ENCODE results near the gene GSK3B.
"Not testable (repeated sequence)": the region's sequence is repeated elsewhere in the genome, so short reads cannot be mapped to it uniquely, and the experiment has no call there.

The GSK3B gene

DNA sequence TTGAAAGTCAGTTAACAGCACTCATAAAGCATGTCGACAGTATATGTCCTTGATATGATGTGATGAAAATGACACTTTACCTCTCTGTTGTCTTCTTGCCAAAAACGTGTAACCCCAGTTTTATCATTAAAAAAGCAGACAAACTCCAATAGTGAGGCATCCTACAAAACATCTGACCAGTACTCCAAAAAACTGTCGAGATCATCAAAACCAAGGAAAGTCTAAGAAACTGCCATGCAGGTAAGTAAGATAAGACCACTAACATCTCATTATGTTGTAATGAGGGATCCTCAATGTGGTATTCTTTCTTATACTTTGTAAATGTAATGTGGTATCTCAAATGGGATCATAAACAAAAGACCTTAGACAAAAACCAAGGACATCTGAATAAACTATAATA, 160.0 kb downstream of the GSK3B start:
- no peak for DNase-seq (ENCODE audit: low read depth)

DNA sequence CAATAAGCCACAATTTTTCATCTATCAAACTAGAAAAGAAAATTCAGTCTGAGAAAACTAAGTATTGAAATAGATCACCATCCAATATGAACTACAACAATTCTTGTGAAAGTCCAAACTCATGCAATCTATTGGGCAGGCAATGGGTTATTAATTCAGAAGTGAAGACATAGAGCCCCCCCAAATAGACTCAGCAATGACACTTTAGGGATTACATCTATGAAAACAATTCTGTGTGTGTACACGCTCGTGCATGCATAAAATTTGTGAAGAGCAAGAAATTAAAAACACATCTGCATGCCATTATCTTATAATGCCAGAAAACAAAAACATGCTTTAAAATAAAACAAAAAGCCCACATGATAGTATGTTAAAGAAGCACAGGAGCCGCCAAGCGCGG, 161.0 kb downstream of the GSK3B start:
- DNase-seq (ENCODE audit: low read depth), result no peak

DNA sequence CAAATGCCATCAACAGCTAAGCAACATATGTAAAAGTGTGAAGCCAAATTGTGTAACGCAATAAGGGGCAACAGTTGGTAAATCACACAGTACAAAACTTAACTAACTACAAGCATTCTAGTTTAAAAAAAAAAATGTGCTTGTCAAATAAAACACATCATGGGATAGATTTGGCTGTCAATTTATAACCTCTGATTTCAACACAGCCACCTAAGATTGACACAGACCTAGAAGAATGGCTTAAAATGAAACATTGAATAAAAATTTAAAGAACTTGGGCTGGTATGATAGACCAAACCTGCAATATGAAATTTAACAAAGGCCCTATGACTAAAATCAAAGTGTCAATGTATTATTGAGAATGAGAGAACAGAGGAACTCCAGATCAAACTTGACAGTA, 164.0 kb downstream of the GSK3B start:
- no peak for DNase-seq (ENCODE audit: low read depth)

DNA sequence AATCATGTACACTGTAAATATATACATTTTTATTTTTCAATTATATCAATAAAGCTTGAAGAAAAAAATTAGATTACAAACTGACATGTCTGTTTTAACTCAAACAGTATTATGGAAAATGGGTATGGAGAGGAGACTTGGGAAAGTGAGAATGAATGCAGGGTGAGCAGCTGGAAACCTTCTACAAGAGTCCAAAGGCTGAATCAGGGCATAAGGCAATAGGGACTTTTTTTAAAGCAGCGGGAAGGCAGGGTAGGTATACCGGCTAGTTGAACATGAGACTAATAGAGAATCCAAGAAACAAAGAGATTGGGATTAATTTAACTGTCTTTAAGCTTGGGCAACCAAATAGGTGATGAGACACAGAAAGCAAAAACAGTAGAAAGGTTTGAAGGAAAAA, 167.1 kb downstream of the GSK3B start:
- DNase-seq (ENCODE audit: low read depth), result no peak

DNA sequence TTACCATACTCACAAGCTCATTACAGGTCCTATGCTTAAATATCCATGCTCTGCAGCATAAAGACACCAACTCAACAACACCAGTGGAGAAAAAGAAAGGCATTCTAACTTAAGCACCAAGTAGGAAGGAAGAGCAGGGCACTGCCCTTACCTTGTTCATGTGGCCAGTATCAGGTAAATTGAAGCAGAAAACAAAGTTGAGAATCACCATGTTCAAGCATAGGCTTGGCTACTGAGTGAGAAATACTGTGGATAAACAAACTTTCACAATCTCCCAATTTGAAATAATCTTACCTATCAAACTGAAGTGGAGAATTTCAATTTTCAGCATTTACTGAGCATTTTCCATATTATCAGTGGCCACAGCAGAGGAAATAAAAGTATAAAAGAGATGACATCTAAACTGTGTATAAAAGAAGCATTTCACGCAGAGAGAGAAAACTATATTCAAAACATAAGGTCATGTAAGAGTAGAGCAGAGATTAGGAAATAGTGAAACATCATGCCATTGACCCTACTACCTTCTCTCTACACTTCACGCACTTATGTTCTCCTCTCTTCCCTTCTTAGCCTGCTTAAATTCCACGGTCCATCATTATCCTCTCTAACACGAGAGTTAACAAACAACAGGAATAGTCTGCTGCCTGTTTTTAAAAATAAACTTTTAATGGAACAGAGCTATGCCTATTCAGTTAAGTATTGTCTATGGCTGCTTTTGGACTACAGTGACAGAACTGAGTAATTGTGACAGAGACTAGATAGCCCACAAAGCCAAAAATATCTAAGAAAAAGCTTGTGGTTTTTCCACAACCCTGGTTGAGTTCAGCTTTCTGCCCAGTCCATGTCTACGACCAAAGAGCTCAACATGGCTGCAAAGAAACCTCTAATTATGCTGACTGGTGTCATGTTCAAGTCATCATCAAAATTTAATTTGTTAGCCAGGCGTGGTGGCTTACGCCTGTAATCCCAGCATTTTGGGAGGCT, 169.8 kb downstream of the GSK3B start:
- no peak for DNase-seq (ENCODE audit: low read depth)

DNA sequence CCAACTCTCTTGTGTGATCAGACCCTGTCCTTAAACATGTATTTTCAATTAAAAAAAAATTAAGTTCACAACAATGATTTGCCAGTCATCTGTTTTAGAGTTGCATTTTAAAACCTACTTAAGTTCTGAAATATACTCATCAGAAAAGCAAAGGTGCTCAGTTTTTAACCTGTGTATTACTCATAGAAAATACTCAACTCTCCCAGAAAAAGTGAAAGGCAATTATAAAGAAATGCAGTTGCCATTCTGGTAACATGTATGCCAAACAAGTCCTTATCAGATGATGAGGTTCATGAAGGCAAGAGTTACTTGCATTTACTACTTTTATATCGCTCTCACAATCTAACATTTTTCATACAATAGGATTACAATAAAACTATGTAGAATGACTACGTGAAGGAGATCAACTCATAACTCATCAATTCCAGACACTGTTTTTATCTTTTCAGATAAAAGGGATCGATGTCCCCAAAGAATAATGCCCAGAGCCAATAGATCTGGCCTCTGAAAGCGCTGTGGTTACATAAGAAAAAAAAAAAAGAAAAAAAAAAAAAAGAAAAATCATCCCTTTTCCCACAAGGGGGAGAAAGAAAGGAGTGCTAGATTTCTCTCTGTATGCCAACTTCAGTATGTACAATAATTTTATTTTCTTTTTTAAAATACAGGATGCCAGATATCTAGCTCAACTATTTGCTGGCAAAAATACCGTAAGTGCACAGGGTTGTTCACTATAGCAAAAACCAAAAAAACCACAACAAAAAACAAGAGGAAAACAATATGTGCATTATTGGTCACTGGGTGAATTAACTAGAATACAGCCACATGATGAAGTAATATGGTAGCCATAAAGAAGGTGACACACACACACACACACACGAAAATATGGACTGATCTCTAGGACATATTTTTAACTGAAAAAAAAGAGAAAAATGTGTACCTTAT, 175.0 kb downstream of the GSK3B start:
- DNase-seq (ENCODE audit: low read depth), result no peak

DNA sequence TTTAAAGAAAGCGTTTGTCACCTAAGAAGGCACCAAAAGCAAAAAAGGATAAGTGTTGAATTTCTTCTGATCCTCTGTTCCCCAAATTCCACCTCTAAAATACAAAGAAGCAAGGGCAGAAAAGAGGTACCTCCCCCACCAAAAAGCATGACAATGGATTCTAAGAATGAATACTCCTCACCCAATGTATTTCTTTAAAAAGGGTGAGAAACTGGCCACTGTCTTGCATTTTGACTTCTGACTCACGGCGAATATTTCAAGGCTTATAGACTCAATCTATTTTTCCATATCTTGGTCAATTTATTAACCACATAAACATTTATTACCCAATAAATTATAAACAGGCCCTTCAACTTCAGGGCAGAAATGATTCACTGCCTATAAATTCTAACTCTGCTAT, 181.2 kb downstream of the GSK3B start:
- DNase-seq (ENCODE audit: low read depth), result peak; percentile 78

DNA sequence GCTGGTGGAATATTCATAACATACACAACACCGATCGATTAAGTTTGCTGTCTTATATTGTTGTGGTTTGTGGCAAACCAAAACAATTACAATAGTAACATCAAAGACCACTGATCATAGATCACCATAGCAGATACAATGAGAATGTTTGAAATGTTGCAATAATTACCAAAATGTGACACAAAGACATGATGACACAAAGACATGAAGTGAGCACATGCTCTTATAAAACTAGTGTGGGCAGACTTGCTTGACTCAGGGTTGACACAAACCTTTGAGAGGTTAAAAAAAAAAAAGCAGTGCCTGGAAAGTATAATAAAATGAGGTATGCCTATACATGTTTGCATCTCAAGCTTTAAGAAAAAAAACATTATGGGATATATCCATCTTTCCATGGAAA, 182.0 kb downstream of the GSK3B start:
- no peak for DNase-seq (ENCODE audit: low read depth)

DNA sequence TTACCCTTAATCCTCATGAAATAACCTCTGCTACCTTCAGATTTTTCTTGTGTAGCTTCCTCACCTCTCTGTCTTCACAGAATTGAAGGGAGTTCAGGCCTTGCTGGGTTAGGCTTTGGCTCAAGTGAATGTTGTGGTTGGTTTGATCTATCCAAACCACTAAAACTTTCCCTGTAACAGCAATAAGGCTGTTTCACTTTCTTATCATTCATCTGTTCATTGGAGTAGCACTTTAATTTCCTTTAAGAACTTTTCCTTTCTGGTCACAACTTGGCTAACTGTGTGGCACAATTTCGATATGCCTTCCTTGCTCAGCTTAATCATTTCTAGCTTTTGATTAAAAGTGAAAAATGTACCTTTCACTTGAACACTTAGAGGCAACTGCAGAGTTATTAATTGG, 182.5 kb downstream of the GSK3B start:
- no peak for DNase-seq (ENCODE audit: low read depth)

DNA sequence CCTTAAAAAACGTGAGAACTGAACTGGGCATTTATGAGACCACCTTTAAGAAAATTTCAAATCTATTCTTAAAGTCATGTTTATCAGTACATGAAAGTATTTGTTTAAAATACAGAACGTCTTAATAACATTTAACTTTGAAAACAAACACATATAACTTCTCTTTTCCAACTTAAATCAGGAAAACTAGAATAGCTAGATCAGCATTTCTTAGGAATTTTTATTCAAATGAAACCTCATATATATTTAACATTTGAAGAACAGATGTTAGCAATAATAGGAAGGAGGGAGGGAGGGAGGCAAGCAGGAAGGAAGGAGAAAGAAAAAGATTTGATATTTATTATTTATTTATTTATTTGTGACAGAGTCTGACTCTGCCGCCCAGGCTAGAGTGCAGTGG, 192.2 kb downstream of the GSK3B start:
- DNase-seq (ENCODE audit: low read depth), result no peak

DNA sequence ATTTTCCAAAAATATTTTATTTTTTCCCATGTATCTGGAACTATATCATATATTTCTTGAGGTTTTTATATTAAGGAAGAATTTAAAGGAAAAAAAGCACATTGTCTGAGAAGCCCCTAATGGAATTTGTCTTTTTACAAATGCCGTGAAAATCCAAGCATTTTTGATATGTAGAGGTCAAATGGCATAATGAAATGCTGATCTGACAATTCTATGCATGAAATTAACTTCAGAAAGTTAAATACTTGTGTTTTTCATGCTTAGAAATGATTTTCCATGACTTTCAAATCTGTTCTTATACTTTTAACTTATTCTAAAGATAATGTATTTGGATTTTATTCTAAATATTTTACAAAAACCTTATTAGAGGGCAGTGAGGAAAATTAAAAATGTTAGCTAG, 193.1 kb downstream of the GSK3B start:
- no peak for DNase-seq (ENCODE audit: low read depth)

DNA sequence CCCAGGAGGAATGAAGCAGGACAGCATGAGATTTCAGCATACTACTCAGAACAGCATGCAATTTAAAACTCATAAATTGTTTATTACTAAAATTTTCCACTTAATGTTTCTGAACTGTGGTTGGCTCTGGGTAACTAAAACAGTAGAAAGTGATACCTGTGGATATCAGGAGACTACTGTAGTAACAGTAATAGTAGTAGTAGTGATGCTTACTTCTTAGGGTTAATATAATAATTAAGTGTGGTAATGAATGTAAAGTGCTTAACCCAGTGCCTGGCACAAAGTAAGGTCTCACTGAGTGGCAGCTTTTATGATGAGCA, 195.1 kb downstream of the GSK3B start:
- no peak for DNase-seq (ENCODE audit: low read depth)

DNA sequence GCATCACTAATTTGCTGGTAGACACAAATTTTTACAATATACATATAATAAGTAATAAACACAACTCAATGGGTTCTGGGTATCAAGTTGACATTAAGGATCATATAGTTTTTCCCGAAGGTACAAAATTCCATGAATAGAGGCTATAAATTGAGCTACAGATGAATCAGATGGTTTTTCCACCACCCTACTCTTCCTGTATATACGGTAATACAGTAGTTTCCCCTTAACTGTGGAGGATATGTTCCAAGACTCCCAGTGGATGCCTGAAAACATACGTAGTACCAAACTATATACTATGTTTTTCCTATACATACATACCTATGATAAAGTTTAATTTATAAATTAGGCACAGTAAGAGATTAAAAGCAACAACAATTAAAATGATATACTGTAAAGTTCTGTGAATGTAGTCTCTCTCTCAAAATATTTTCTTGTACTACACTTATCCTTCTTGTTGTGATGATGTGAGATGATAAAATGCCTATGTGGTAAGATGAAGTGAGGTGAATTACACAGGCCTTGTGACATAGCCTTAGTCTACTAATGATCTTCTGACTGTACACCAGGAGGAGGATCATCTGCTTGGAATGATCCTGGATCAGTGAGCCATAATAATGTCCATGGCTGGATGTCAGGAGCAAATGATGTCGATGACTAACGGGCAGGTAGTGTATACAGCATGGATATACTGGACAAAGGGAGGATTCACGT, 195.6 kb downstream of the GSK3B start:
- DNase-seq (ENCODE audit: low read depth), result peak; percentile 43

DNA sequence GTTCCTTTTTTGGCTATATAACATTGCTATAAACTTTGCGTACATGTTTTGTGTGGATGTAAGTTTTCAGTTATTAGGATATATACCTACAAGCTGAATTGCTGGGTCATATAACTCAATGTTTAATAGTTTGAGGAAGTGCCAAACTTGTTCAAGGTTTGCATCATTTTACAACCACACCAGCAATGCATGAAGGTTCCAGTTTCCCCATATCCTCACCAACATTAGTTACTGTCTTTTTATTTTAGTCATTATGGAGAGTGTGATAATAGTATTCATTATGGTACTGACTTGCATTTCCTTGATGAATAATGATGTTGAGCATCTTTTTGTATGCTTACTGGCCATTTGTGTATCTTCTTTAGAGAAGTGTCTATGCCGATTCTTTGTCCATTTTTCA, 200.1 kb downstream of the GSK3B start:
- no peak for DNase-seq (ENCODE audit: low read depth)

DNA sequence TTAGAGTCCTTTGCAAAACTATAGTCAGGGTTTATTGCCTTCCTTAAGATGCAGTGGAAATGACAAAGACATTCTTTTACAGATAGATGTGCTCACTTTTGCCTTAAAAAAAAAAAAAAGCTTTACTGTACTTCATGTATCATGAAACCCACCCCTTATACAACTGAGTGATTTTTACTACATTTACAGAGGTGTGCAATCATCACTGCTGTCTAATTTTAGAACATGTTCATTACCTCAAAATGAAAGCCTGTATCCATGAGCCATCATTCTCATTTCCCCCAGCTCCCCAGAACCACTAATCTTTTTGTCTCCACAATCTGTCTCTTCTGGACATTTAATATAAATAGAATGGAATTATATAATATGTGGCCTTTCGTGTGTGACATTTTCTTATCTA, 200.5 kb downstream of the GSK3B start:
- DNase-seq (ENCODE audit: low read depth), result no peak

DNA sequence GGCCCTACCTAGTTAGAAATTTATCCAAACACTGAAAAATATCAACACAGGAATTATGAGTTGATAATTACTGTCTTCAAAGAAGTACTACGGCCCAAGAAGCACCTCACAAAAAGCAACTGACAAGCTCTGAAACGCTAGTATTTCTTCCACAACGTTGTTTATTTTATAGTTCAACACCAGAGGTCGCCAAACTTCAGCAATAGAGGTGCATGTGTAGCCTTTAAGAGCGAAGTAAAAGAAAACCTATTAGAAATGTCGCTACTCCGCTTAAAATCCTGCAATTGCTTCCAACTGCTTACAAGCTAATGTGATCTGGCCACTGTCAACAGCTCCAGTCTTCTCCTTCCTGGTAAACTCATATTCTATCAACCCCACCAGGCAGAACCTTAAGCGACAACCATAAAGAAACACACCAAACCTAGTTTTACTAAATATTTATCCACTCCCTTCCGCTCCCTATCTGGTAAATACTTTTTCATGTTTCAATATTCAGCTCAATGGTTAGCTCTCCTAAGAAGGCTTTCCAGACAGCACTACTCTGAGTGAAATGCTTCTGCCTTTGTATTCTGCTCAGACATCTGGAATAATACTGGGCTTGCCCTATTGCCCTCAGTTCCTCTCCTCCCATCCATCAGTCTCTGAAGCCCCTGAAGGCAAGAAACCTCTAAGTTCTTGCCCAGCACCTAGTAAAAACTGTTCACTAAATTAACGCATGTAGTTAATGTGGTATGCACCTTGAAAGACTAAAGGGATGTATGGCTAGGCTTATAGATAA, 202.1 kb downstream of the GSK3B start:
- peak; percentile 77 for DNase-seq (ENCODE audit: low read depth)

DNA sequence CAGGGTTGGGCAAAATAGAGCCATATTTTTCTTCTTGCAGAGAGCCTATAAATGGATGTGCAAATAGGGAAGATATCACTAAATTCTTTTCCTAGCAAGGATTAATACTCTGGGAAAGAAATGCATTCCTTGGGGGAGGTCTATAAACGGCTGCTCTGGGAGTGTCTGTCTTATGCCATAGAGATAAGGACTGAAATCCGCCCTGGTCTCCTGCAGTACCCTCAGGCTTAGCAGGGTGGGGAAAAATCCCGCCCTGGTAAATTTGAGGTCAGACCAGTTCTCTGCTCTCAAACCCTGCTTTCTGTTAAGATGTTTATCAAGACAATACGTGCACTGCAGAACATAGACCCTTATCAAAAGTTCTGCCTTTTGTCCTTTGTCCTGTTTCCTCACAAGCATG, 205.6 kb downstream of the GSK3B start:
- DNase-seq (ENCODE audit: low read depth), result not testable (repeated sequence)

DNA sequence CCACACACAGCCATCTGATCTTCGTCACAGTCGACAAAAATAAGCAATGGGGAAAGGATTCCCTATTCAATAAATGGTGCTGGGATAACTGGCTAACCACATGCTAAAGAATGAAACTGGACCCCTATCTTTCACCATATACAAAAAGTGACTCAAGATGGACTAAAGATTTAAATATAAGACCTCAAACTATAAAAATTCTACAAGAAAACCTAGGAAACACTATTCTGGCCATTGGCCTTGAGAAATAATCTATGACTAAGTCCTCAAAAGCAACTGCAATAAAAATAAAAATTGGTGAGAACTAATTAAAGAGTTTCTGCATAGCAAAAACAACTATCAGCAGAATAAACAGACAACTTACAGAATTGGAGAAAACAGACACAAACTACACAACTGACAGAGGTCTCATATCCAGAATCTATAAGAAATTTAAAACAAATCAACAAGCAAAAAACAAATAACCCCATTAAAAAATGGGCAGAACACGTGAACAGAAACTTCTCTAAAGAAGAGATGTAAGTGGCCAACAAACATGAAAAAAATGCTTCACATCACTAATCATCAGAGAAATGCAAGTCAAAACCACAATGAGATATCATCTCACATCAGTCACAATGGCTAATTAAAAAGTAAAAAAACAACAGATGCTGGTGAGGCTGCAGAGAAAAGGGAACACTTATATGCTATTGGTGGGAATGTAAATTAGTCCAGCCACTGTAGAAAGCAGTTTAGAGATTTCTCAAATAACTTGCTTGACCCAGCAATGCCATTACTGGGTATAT, 208.3 kb downstream of the GSK3B start:
- DNase-seq (ENCODE audit: low read depth), result peak; percentile 80

DNA sequence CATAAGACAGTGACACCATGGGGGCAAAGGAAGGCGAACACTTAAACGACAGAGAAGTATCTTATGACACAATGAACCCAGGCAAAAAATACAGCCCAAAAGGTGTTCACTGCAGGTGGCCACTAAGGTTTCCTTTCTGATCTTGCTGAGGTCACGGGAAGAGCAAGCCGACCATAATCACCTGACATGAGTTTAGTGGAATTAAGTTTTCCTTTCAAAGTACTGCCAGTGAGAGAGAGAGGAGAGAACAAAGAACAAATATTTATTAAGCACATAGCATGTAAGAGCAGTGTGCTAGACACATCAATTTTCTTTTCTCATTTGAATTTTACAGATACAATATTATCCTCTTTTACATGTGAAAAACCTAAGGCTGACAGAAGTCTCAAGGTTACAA, 210.1 kb downstream of the GSK3B start:
- DNase-seq (ENCODE audit: low read depth), result no peak

DNA sequence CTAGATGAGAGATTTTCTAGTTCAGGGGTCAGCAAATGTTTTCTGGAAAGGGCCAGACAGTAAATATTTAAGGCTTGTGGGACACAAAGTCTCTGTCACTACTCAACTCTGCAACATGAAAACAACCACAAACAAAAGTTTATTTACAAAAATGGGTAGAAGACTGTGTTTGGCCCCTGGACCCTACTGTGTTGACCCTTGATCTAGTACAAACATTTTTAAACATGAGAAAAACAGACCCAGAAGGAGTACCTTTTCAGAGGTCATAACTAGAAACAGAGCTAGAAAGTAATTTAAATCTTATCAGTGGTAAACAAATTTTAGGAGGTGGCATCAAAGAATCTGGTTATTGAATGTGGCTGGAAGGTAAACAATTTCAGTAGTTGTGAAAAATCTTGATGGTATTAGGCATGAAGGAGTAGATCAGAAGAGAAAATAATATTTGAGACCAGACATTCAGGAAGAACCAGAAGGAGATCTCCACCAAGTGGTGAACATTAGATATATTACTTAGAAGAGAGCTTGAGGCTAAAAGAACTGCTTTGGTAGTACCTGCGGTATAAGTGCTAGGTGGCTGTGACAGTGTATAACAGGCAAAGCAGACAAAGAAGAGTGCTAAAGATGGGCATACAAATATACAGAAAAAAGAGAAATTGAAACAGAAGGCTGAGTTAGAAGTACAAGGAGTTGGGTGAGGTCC, 210.6 kb downstream of the GSK3B start:
- DNase-seq (ENCODE audit: low read depth), result no peak

Data from EH (cell line).